K562 (cell line): ENCODE measurements around the gene CCDC181. TPM values are rescaled to one million over a fixed set of nuclear protein-coding genes. Genes with fewer than 3 reads are reported as not detected.

Experiments used
- CEBPG ChIP-seq, 3 experiments: fragments of 200-800 bp in 1 of 3; sonication (Bioruptor generic) in 1 of 3; sonication (generic) in 1 of 3; formaldehyde crosslinking in 1 of 3; IDR thresholded peaks in 2 of 3; conservative IDR thresholded peaks in 1 of 3; 2 replicates each; pipeline versions ENCODE4 v1.6.1 to v1.8.0; 2016 to 2022; ENCODE audit warnings: missing compliant biosample characterization in 2 of 3, missing genetic modification characterization in 2 of 3, mild to moderate bottlenecking in 1 of 3, missing genetic modification reagents in 1 of 3
- FOXA3 ChIP-seq, 2 experiments: fragments of 450-650 bp in 1 of 2; sonication (generic) in 1 of 2; formaldehyde crosslinking; IDR thresholded peaks in 1 of 2; conservative IDR thresholded peaks in 1 of 2; 2 replicates each; pipeline versions ENCODE4 v1.4.0 to v1.8.0; 2020 to 2022; ENCODE audit warnings: mild to moderate bottlenecking in 2 of 2, missing genetic modification reagents in 1 of 2
- HDAC6 ChIP-seq: IDR thresholded peaks from 2 replicates; pipeline ENCODE4 v1.6.1; 2012; ENCODE audit warnings: low read depth, mild to moderate bottlenecking, control low read depth, inconsistent platforms, low read length, moderate library complexity
- HSF4 ChIP-seq: fragments of 250-450 bp; sonication (Bioruptor Pico); IDR thresholded peaks from 2 replicates; pipeline ENCODE4 v2.1.2; 2022; ENCODE audit warnings: mild to moderate bottlenecking, moderate library complexity, borderline replicate concordance
- MEF2D ChIP-seq: conservative IDR thresholded peaks from 2 replicates; pipeline ENCODE4 v1.6.1; 2016; ENCODE audit warnings: low read depth, missing genetic modification characterization, missing compliant biosample characterization
- ZBED1 ChIP-seq: IDR thresholded peaks from 2 replicates; pipeline ENCODE4 v1.6.1; 2014
- polyA plus RNA-seq, 8 experiments: library from polyadenylated mRNA; depleted of rRNA in 4 of 8; stranded (reverse) in 5 of 8; unstranded in 3 of 8; fragments of >200 nt; fragmentation: Nextera tagmentation in 2 of 8; fragmentation: Illumina TruSeq in 1 of 8; extraction: Ambion mirVana in 2 of 8; extraction: Trizol in 1 of 8; gene quantifications; 2 replicates each; pipeline versions ENCODE4 v1.2.1 to v1.2.3, GENCODE V29; 2011 to 2014; ENCODE audit warnings: inconsistent platforms in 1 of 8, missing spikeins in 1 of 8
- total RNA-seq, 7 experiments: library from RNA; depleted of rRNA in 6 of 7; stranded (reverse); fragments of >200 nt in 6 of 7; fragmentation: Illumina TruSeq in 2 of 7; extraction: Trizol in 2 of 7; gene quantifications; 2 replicates each; pipeline versions ENCODE4 v1.2.1 to v1.2.3, GENCODE V29; 2011 to 2021; ENCODE audit warnings: low replicate concordance in 1 of 7
- TF ChIP-seq, protein P1 (sequence below), 2 experiments: IDR thresholded peaks in 1 of 2; conservative IDR thresholded peaks in 1 of 2; 2 replicates each; pipeline ENCODE4 v1.6.1; 2016; ENCODE audit warnings: low read depth in 2 of 2, mild to moderate bottlenecking in 1 of 2, missing compliant biosample characterization in 1 of 2, missing genetic modification characterization in 1 of 2, moderate library complexity in 1 of 2
- TF ChIP-seq, protein P2 (sequence below): fragments of 450-650 bp; conservative IDR thresholded peaks from 2 replicates; pipeline ENCODE4 v1.6.1; 2016; ENCODE audit warnings: missing genetic modification characterization, low read depth, mild to moderate bottlenecking, control low read depth, missing compliant biosample characterization
- TF ChIP-seq, protein P3 (sequence below), 2 experiments: fragments of 450-650 bp in 1 of 2; sonication (generic) in 1 of 2; formaldehyde crosslinking; conservative IDR thresholded peaks; 2 replicates each; pipeline versions ENCODE4 v1.4.0 to v1.8.1; 2020 to 2022; ENCODE audit warnings: mild to moderate bottlenecking in 1 of 2, missing genetic modification reagents in 1 of 2
- TF ChIP-seq, protein P4 (sequence below): sonication (generic); formaldehyde crosslinking; IDR thresholded peaks from 2 replicates; pipeline ENCODE4 v1.8.1; 2023; ENCODE audit warnings: missing genetic modification reagents, mild to moderate bottlenecking, borderline replicate concordance
- TF ChIP-seq, protein P5 (sequence below): sonication (generic); IDR thresholded peaks from 2 replicates; pipeline ENCODE4 v1.6.1; 2016
- TF ChIP-seq, protein P6 (sequence below): fragments of 450-650 bp; IDR thresholded peaks from 2 replicates; pipeline ENCODE4 v1.6.1; 2017; ENCODE audit warnings: mild to moderate bottlenecking, moderate library complexity

The CCDC181 gene
- total and polyA plus RNA-seq, 9 of the 15 experiments (the other 6 are each of a cell fraction or from before 2014, with no cell fraction given), result 0.04 to 0.14 TPM; not detected in 7

DNA sequence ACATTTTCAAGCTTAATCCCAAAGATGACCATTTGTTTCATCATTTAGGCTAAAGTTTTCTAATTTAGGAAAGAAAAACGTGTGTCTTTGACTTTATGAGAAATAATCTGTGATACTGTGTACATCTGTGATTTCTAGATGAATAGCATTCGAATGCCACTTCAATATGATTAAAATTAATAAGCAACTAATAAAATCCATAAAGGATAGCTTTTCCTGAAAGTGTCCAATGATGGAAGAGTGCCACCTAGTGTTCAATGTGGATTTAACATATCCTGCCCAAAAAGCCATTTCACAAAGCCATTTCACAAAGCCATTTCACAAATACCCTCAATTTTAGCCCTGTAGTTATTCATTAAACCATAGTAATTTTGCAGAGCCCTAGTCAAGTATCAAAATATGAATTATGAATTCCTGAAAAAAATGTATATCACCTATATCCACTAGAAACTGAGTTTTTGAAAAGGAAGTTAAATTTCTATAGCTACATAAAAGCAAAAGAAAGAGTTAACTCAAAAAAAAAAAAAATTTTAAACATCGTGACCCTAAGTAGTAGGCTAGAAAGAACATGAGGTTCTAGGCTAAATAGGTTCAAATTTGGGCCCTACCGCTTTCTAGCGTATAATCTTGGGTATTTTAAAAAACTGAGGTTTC is 78.8 kb downstream of the CCDC181 start (continued):
- TF ChIP-seq, protein P1, sequence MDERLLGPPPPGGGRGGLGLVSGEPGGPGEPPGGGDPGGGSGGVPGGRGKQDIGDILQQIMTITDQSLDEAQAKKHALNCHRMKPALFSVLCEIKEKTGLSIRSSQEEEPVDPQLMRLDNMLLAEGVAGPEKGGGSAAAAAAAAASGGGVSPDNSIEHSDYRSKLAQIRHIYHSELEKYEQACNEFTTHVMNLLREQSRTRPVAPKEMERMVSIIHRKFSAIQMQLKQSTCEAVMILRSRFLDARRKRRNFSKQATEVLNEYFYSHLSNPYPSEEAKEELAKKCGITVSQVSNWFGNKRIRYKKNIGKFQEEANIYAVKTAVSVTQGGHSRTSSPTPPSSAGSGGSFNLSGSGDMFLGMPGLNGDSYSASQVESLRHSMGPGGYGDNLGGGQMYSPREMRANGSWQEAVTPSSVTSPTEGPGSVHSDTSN (CRISPR knock-in tag; IDR thresholded peaks at IDR 0.05; ENCODE audit: low read depth), result no peak
- TF ChIP-seq, protein P1 (tag; conservative IDR thresholded peaks at IDR 0.05; ENCODE audit: low read depth), result no peak
- TF ChIP-seq, protein P2, sequence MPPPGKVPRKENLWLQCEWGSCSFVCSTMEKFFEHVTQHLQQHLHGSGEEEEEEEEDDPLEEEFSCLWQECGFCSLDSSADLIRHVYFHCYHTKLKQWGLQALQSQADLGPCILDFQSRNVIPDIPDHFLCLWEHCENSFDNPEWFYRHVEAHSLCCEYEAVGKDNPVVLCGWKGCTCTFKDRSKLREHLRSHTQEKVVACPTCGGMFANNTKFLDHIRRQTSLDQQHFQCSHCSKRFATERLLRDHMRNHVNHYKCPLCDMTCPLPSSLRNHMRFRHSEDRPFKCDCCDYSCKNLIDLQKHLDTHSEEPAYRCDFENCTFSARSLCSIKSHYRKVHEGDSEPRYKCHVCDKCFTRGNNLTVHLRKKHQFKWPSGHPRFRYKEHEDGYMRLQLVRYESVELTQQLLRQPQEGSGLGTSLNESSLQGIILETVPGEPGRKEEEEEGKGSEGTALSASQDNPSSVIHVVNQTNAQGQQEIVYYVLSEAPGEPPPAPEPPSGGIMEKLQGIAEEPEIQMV (tag), result no peak
- no peak for TF ChIP-seq CEBPG (CRISPR knock-in tag; IDR thresholded peaks at IDR 0.05)
- peak; percentile 34 to 56; a peak in 2 of 4 replicates for TF ChIP-seq CEBPG (tag; conservative IDR thresholded peaks at IDR 0.05 in 1 of 2, IDR thresholded peaks at IDR 0.05 in 1 of 2)
- TF ChIP-seq, protein P3, sequence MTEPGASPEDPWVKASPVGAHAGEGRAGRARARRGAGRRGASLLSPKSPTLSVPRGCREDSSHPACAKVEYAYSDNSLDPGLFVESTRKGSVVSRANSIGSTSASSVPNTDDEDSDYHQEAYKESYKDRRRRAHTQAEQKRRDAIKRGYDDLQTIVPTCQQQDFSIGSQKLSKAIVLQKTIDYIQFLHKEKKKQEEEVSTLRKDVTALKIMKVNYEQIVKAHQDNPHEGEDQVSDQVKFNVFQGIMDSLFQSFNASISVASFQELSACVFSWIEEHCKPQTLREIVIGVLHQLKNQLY (CRISPR knock-in tag; conservative IDR thresholded peaks at IDR 0.05), result no peak
- no peak for TF ChIP-seq MEF2D (tag)
- TF ChIP-seq, protein P4, sequence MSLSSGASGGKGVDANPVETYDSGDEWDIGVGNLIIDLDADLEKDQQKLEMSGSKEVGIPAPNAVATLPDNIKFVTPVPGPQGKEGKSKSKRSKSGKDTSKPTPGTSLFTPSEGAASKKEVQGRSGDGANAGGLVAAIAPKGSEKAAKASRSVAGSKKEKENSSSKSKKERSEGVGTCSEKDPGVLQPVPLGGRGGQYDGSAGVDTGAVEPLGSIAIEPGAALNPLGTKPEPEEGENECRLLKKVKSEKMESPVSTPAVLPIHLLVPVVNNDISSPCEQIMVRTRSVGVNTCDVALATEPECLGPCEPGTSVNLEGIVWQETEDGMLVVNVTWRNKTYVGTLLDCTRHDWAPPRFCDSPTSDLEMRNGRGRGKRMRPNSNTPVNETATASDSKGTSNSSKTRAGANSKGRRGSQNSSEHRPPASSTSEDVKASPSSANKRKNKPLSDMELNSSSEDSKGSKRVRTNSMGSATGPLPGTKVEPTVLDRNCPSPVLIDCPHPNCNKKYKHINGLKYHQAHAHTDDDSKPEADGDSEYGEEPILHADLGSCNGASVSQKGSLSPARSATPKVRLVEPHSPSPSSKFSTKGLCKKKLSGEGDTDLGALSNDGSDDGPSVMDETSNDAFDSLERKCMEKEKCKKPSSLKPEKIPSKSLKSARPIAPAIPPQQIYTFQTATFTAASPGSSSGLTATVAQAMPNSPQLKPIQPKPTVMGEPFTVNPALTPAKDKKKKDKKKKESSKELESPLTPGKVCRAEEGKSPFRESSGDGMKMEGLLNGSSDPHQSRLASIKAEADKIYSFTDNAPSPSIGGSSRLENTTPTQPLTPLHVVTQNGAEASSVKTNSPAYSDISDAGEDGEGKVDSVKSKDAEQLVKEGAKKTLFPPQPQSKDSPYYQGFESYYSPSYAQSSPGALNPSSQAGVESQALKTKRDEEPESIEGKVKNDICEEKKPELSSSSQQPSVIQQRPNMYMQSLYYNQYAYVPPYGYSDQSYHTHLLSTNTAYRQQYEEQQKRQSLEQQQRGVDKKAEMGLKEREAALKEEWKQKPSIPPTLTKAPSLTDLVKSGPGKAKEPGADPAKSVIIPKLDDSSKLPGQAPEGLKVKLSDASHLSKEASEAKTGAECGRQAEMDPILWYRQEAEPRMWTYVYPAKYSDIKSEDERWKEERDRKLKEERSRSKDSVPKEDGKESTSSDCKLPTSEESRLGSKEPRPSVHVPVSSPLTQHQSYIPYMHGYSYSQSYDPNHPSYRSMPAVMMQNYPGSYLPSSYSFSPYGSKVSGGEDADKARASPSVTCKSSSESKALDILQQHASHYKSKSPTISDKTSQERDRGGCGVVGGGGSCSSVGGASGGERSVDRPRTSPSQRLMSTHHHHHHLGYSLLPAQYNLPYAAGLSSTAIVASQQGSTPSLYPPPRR (CRISPR knock-in tag), result no peak
- TF ChIP-seq, protein P5, sequence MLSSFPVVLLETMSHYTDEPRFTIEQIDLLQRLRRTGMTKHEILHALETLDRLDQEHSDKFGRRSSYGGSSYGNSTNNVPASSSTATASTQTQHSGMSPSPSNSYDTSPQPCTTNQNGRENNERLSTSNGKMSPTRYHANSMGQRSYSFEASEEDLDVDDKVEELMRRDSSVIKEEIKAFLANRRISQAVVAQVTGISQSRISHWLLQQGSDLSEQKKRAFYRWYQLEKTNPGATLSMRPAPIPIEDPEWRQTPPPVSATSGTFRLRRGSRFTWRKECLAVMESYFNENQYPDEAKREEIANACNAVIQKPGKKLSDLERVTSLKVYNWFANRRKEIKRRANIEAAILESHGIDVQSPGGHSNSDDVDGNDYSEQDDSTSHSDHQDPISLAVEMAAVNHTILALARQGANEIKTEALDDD, result no peak
- TF ChIP-seq HDAC6, result no peak
- TF ChIP-seq, protein P6, sequence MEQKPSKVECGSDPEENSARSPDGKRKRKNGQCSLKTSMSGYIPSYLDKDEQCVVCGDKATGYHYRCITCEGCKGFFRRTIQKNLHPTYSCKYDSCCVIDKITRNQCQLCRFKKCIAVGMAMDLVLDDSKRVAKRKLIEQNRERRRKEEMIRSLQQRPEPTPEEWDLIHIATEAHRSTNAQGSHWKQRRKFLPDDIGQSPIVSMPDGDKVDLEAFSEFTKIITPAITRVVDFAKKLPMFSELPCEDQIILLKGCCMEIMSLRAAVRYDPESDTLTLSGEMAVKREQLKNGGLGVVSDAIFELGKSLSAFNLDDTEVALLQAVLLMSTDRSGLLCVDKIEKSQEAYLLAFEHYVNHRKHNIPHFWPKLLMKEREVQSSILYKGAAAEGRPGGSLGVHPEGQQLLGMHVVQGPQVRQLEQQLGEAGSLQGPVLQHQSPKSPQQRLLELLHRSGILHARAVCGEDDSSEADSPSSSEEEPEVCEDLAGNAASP, result no peak
- TF ChIP-seq HSF4 (CRISPR knock-in tag), result no peak
- TF ChIP-seq FOXA3 (CRISPR knock-in tag; conservative IDR thresholded peaks at IDR 0.05 in 1 of 2, IDR thresholded peaks at IDR 0.05 in 1 of 2), result no peak
- no peak for TF ChIP-seq ZBED1
